HepG2 (cell line): ENCODE measurements around the gene TMEM232. TPM values are rescaled to one million over a fixed set of nuclear protein-coding genes. Genes with fewer than 3 reads are reported as not detected.

Experiments
- ATAC-seq: fragments of 200-7000 bp; cut with Tn5 transposase; 3 replicates; pipeline ENCODE4 v1.9.1; 2020; ENCODE audit warnings: mild to moderate bottlenecking, moderate library complexity
- BruUV-seq: library from RNA; stranded (reverse); fragments of 400-500 nt; replicated peaks from 2 replicates; lab custom pipeline; 2021; lab: Mats Ljungman, UMichigan
- CTCF ChIA-PET: fragments of 300-600 bp; formaldehyde crosslinking; extraction: SDS; loops from one replicate; lab custom pipeline; 2021; ENCODE audit warnings: low total read pairs, inconsistent platforms, low intra/inter-chr PET ratio; lab: Yijun Ruan, JAX
- POLR2A ChIA-PET: fragments of 350-600 bp; sonication (Branson Sonifier 250); formaldehyde crosslinking; loops from one replicate; lab custom pipeline; 2020; ENCODE audit warnings: antibody characterized with exemption, inconsistent platforms; lab: Yijun Ruan, JAX
- DNase-seq: peaks from one replicate; pipeline ENCODE4 v3.0.0-alpha.2; 2015; ENCODE audit warnings: low spot score
- FAIRE-seq: peaks from 3 replicates; lab custom pipeline; 2011; peaks lifted over from hg19 to GRCh38; lab: Jason Lieb, UNC
- H2AFZ ChIP-seq: one replicate; pipeline ENCODE4 v1.6.1; 2011; ENCODE audit warnings: low read length, inconsistent platforms
- H3K27ac ChIP-seq: fragments of 300-600 bp; 3 replicates; pipeline ENCODE4 v1.8.0; 2011; ENCODE audit warnings: mixed run types, mild to moderate bottlenecking, mixed read lengths, low read length, inconsistent platforms; ENCODE audit not compliant: insufficient read depth; ENCODE audit errors: extremely low read length
- H3K27me3 ChIP-seq, 2 experiments: fragments of 200-600 bp in 1 of 2; 2 replicates in 1 of 2; 3 replicates in 1 of 2; pipeline versions ENCODE4 v1.6.0 to v1.8.0; 2011; ENCODE audit warnings: low read length in 2 of 2, mild to moderate bottlenecking in 2 of 2, moderate library complexity in 2 of 2, inconsistent platforms in 1 of 2; ENCODE audit not compliant: insufficient read depth in 2 of 2, control insufficient read depth in 1 of 2
- H3K36me3 ChIP-seq, 2 experiments: fragments of 200-600 bp in 1 of 2; replicated peaks in 1 of 2; 2 replicates in 1 of 2; 3 replicates in 1 of 2; pipeline versions ENCODE4 v1.5.1 to v1.8.0; 2011; ENCODE audit warnings: low read length in 2 of 2, inconsistent platforms in 1 of 2; ENCODE audit not compliant: insufficient read depth in 2 of 2, control insufficient read depth in 1 of 2
- H3K4me1 ChIP-seq: 2 replicates; pipeline ENCODE4 v1.5.1; 2012; ENCODE audit warnings: low read length, inconsistent platforms; ENCODE audit not compliant: insufficient read depth
- H3K4me2 ChIP-seq: 2 replicates; pipeline ENCODE4 v1.6.0; 2011; ENCODE audit warnings: low read depth, low read length, inconsistent platforms
- H3K4me3 ChIP-seq, 3 experiments: fragments of 200-600 bp in 1 of 3; sonication (generic), shearing (Covaris generic) in 1 of 3; replicated peaks in 1 of 3; 2 replicates each; pipeline ENCODE4 v1.5.1; 2011 to 2016; ENCODE audit warnings: low read length in 3 of 3, inconsistent platforms in 2 of 3, low read depth in 2 of 3, mild to moderate bottlenecking in 2 of 3, control low read depth in 1 of 3, mixed read lengths in 1 of 3; ENCODE audit not compliant: insufficient read depth in 1 of 3
- H3K79me2 ChIP-seq: one replicate; pipeline ENCODE4 v1.6.1; 2011; ENCODE audit warnings: low read length, inconsistent platforms; ENCODE audit not compliant: insufficient read depth
- H3K9ac ChIP-seq: 2 replicates; pipeline ENCODE4 v1.6.0; 2011; ENCODE audit warnings: mild to moderate bottlenecking, low read depth, low read length, inconsistent platforms; ENCODE audit not compliant: insufficient read depth
- H3K9me3 ChIP-seq: 2 replicates; pipeline ENCODE4 v1.5.1; 2012; ENCODE audit warnings: mild to moderate bottlenecking, low read length
- H4K20me1 ChIP-seq: 2 replicates; pipeline ENCODE4 v1.6.0; 2011; ENCODE audit warnings: inconsistent platforms, mild to moderate bottlenecking, low read length, moderate library complexity; ENCODE audit not compliant: insufficient read depth
- HNRNPUL1 ChIP-seq: fragments of 200-400 bp; formaldehyde crosslinking; IDR thresholded peaks from 2 replicates; pipeline ENCODE4 v1.6.1; 2017; ENCODE audit warnings: low read depth, mild to moderate bottlenecking, low read length, moderate library complexity
- IRX3 ChIP-seq: sonication (generic); formaldehyde crosslinking; IDR thresholded peaks from 2 replicates; pipeline ENCODE4 v1.8.1; 2023; ENCODE audit warnings: mild to moderate bottlenecking, low read depth, missing genetic modification reagents, borderline replicate concordance
- KLF16 ChIP-seq, 2 experiments: sonication (generic) in 1 of 2; formaldehyde crosslinking in 1 of 2; IDR thresholded peaks; 2 replicates each; pipeline versions ENCODE4 v1.6.1 to v1.8.0; 2016 to 2023; ENCODE audit warnings: missing genetic modification reagents in 2 of 2, missing compliant biosample characterization in 1 of 2
- MTERF4 ChIP-seq: sonication (generic); formaldehyde crosslinking; IDR thresholded peaks from 2 replicates; pipeline ENCODE4 v1.8.0; 2023; ENCODE audit warnings: mild to moderate bottlenecking, missing genetic modification reagents
- NR0B2 ChIP-seq: sonication (generic); formaldehyde crosslinking; IDR thresholded peaks from 2 replicates; pipeline ENCODE4 v1.4.0; 2020; ENCODE audit warnings: mild to moderate bottlenecking, missing genetic modification reagents
- RFX5 ChIP-seq: IDR thresholded peaks from 2 replicates; pipeline ENCODE4 v1.6.1; 2011; ENCODE audit warnings: low read depth, low read length, improper control_type of control experiment
- SMARCC2 ChIP-seq: fragments of 450-650 bp; IDR thresholded peaks from 2 replicates; pipeline ENCODE4 v1.6.1; 2017; ENCODE audit warnings: antibody characterized with exemption, mild to moderate bottlenecking
- YEATS4 ChIP-seq: sonication (generic); formaldehyde crosslinking; IDR thresholded peaks from 2 replicates; pipeline ENCODE4 v1.4.0; 2020; ENCODE audit warnings: missing genetic modification reagents, borderline replicate concordance
- ZNF160 ChIP-seq: sonication (generic); formaldehyde crosslinking; IDR thresholded peaks from 2 replicates; pipeline ENCODE4 v1.8.0; 2022; ENCODE audit warnings: mild to moderate bottlenecking, inconsistent platforms, missing genetic modification reagents
- WGBS: methylation state at CpG from one replicate; pipeline ENCODE4 v1.1.6; 2017; ENCODE audit warnings: low lambda C conversion rate; 5-methylcytosine and 5-hydroxymethylcytosine counted together
- in situ Hi-C: cut with HindIII; loops from 2 replicates; pipeline ENCODE4 v1.10.0; 2017; ENCODE audit warnings: low pct_unique_long_range_greater_than_20kb; ENCODE audit not compliant: extremely low pct_ligation_motif_present
- intact Hi-C: fragments of 100-400 bp; cut with micrococcal nuclease; formaldehyde crosslinking; loops from one replicate; pipeline ENCODE4 v1.10.0; 2022; ENCODE audit not compliant: unreplicated experiment
- polyA plus RNA-seq, 8 experiments: library from polyadenylated mRNA; depleted of rRNA in 3 of 8; stranded (reverse) in 7 of 8; unstranded in 1 of 8; fragments of >200 nt; fragmentation: Illumina TruSeq in 4 of 8; extraction: Trizol in 4 of 8; gene quantifications; 2 replicates each; pipeline versions ENCODE4 v1.2.1 to v1.2.3, GENCODE V29; 2011 to 2016; ENCODE audit warnings: low read depth in 4 of 8, missing spikeins in 1 of 8, mixed read lengths in 1 of 8; ENCODE audit not compliant: insufficient read depth in 1 of 8
- total RNA-seq, 5 experiments: library from RNA; depleted of rRNA; stranded (reverse); fragments of >200 nt; fragmentation: Illumina TruSeq; extraction: Trizol; gene quantifications; 2 replicates each; pipeline ENCODE4 v1.2.3, GENCODE V29; 2016; ENCODE audit warnings: low read depth in 1 of 5

The TMEM232 gene
- total and polyA plus RNA-seq, 2 of the 13 experiments (the other 11 are each of a cell fraction or from before 2014, with no cell fraction given) = 0.29 to 0.71 TPM

- TF ChIP-seq ZNF160 (CRISPR knock-in tag) (no peak), RFX5 (no peak), HNRNPUL1 (no peak), NR0B2 (no peak), SMARCC2 (no peak), YEATS4 (no peak), IRX3 (no peak), KLF16 (CRISPR knock-in tag; IDR thresholded peaks at IDR 0.05) (no peak)
- TF ChIP-seq, all 625 proteins: peak for 0
Observed at GRCh38 chr5:110616009-110616408, 110.5 kb downstream of the TMEM232 start (continued).

- ChIA-PET POLR2A (no interaction called here), CTCF (no interaction called here)
- Histone ChIP-seq H3K27me3 (no peaks in the 10 kb centered on the region), H3K9me3 (peaks cover 6% of the 10 kb centered on the region; the same call in 1 of the 2 replicates), H3K27ac (no peak overlapping the region), H3K9ac (no peak overlapping the region), H2AFZ (no peak overlapping the region), H4K20me1 (no peaks in the 10 kb centered on the region), H3K4me3 (no peak overlapping the region), H3K4me2 (no peak overlapping the region), H3K36me3 (no peaks in the 10 kb centered on the region), H3K79me2 (no peaks in the 10 kb centered on the region), H3K4me1 (no peaks in the 10 kb centered on the region)
- no peak for DNase-seq
- intact Hi-C loops (no loop called here), in situ Hi-C loops (no loop called here)
- FAIRE-seq = no peak
- no TSS peak for BruUV-seq
- 16% methylated on average over 4 of the region's 4 CpGs for WGBS
- ATAC-seq = no peak
- TF ChIP-seq MTERF4 (CRISPR knock-in tag) = no peak
Observed at GRCh38 chr5:110612794-110613247, 113.7 kb downstream of the TMEM232 start.
